Measurements from ENCODE around the gene RBM15.
A peak's percentile ranks its signal among the peaks of the same experiment; 100 is the strongest.

Gene RBM15, protein sequence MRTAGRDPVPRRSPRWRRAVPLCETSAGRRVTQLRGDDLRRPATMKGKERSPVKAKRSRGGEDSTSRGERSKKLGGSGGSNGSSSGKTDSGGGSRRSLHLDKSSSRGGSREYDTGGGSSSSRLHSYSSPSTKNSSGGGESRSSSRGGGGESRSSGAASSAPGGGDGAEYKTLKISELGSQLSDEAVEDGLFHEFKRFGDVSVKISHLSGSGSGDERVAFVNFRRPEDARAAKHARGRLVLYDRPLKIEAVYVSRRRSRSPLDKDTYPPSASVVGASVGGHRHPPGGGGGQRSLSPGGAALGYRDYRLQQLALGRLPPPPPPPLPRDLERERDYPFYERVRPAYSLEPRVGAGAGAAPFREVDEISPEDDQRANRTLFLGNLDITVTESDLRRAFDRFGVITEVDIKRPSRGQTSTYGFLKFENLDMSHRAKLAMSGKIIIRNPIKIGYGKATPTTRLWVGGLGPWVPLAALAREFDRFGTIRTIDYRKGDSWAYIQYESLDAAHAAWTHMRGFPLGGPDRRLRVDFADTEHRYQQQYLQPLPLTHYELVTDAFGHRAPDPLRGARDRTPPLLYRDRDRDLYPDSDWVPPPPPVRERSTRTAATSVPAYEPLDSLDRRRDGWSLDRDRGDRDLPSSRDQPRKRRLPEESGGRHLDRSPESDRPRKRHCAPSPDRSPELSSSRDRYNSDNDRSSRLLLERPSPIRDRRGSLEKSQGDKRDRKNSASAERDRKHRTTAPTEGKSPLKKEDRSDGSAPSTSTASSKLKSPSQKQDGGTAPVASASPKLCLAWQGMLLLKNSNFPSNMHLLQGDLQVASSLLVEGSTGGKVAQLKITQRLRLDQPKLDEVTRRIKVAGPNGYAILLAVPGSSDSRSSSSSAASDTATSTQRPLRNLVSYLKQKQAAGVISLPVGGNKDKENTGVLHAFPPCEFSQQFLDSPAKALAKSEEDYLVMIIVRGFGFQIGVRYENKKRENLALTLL

GRCh38 chr1:110338886-110339406, at the start of gene RBM15:
Gene RBM15, plus strand, starts transcription at chr1:110339377. Its CDS starts 29 bp downstream, at chr1:110339406.
- H3K4me3 ChIP-seq (replicated peaks; ENCODE audit: low read depth, low read length) = peak within 1 kb of the TSS; percentile 78
- TF ChIP-seq, protein P1, sequence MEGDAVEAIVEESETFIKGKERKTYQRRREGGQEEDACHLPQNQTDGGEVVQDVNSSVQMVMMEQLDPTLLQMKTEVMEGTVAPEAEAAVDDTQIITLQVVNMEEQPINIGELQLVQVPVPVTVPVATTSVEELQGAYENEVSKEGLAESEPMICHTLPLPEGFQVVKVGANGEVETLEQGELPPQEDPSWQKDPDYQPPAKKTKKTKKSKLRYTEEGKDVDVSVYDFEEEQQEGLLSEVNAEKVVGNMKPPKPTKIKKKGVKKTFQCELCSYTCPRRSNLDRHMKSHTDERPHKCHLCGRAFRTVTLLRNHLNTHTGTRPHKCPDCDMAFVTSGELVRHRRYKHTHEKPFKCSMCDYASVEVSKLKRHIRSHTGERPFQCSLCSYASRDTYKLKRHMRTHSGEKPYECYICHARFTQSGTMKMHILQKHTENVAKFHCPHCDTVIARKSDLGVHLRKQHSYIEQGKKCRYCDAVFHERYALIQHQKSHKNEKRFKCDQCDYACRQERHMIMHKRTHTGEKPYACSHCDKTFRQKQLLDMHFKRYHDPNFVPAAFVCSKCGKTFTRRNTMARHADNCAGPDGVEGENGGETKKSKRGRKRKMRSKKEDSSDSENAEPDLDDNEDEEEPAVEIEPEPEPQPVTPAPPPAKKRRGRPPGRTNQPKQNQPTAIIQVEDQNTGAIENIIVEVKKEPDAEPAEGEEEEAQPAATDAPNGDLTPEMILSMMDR (IDR thresholded peaks at IDR 0.05; ENCODE audit: low read depth, low read length, missing control alignments) = no peak
- peak; percentile 100 for DNase-seq (ENCODE audit: extremely low read depth, low read depth)

DNA sequence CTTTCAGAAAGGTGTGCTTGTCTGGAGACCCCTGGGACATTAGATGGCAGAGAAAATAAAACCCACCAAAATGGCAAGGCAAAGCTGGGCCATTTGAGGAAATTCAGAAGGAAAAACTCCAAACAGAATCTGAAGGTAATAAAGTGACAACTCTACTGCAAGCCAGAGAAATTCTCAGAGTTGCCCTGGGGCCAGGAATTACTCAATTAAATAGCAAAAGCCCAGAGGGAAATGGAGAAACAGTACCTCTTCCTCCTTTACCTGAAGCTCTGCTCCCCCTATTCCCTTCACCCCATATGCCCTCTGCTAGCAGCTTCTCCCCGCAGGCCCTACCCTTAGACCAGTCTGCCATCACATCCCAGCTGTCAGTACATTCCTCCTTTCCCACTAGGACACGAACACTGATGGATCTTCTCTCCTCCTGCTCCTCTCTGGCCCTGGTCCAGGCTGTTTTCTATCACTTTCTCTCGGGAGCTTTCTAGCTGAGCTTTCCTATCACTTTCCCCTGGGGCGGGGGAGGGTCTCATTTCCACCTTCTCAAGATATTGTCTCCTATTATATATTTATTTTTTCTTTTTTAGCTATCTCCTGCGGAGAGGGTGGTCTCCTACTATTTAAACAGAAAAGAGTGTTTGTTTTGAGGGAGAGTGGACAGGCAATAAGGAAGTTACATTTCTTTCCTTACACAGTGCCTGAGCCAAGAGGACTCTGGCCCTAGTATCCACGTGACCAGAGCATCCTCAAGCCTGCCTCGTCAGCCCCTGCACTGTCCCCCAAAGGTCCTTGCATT, 47.7 kb upstream of the RBM15 start:
- no peak overlapping the region for H3K4me3 ChIP-seq (replicated peaks; ENCODE audit: low read depth, low read length)
- TF ChIP-seq, protein P1 (IDR thresholded peaks at IDR 0.05; ENCODE audit: low read depth, low read length, missing control alignments) = no peak
- no peak for DNase-seq (ENCODE audit: extremely low read depth, low read depth)

DNA sequence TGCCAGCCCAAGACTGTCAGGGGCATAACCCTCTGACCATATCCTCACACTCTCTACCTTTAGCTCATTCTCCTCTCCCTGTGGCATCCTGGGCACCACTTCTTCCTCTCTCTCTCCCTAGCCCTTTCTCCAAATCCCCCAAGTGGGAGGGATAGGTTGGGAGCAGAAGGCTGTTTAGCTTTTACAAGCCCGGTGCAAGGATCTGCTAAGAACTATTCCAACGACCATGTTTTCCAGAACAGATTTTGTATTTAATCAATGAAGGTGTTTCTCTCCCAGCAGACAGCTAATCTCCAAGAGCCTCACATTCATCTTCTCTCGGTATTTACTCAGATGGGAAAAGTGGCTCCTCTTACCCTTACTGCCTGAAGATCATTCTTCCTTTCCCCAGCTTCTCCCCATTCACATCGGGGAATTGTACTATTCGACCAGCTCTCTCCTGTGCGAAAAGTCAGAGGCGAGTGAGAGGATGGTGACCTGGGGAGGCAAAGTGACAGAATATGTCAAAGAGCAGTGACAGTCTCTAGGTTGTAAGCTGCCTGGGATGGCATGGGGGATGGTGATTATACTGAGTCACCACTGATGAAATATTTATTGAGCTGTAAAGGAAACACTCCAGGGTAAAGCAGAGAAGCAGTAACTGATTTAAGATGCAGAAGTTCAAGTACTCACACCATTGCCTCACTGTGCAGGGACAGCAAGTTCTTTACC, 47.0 kb upstream of the RBM15 start:
- H3K4me3 ChIP-seq (replicated peaks; ENCODE audit: low read depth, low read length) = no peak overlapping the region
- TF ChIP-seq, protein P1 (IDR thresholded peaks at IDR 0.05; ENCODE audit: low read depth, low read length, missing control alignments) = no peak
- no peak for DNase-seq (ENCODE audit: extremely low read depth, low read depth)

- no peak overlapping the region for H3K4me3 ChIP-seq (replicated peaks; ENCODE audit: low read depth, low read length)
- no peak for DNase-seq (ENCODE audit: extremely low read depth, low read depth)
- TF ChIP-seq, protein P1 (IDR thresholded peaks at IDR 0.05; ENCODE audit: low read depth, low read length, missing control alignments) = no peak
Observed at GRCh38 chr1:110293601-110294104, 45.5 kb upstream of the RBM15 start.

DNA sequence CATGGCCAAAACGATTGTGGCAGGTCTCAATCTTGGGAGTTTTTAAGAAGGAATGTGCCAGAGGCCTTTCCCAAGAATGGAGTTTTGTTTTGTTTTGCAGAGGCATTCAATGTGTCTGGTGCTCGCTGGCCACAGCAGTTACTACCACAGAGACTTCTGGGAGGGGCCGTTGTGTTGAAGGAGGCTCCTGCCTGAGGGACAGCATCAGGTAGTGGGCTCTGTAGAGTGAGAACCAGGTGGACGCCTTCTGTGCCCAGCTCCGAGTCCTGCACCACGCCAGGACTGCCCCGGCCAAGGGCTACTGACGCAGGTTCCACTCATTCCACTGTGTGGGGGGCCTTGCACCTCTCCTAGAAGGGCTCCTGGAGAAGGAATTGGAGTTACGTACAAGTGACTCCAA, 44.9 kb upstream of the RBM15 start:
- TF ChIP-seq, protein P1 (IDR thresholded peaks at IDR 0.05; ENCODE audit: low read depth, low read length, missing control alignments) = no peak
- H3K4me3 ChIP-seq (replicated peaks; ENCODE audit: low read depth, low read length) = no peak overlapping the region
- no peak for DNase-seq (ENCODE audit: extremely low read depth, low read depth)
